Pulmonary artery endothelial cell (primary cell): ENCODE data around the gene TTC21A. TPM values are rescaled to one million over a fixed set of nuclear protein-coding genes. Genes with fewer than 3 reads are reported as not detected.

ENCODE experiments used
- DNase-seq: peaks from one replicate; pipeline ENCODE4 v3.0.0-alpha.2; 2011; ENCODE audit warnings: low read depth, low spot score
- total RNA-seq: library from RNA; depleted of rRNA; stranded (reverse); fragments of >200 nt; gene quantifications from 2 replicates; pipeline ENCODE4 v1.2.3, GENCODE V29; 2014

TTC21A gene
- total RNA-seq, 1 donor from 2014 or later, result 0.86 TPM

- DNase-seq, result peak; percentile 89
Measured at GRCh38 chr3:39177708-39178332, 70.3 kb downstream of the TTC21A start.

GRCh38 chr3:39178553-39178952, 71.1 kb downstream of the TTC21A start:
- peak; percentile 57 for DNase-seq

- no peak for DNase-seq
Measured at GRCh38 chr3:39180183-39180545, 72.7 kb downstream of the TTC21A start.

GRCh38 chr3:39180546-39181346, 73.3 kb downstream of the TTC21A start:
- peak; percentile 35 for DNase-seq

- DNase-seq, result no peak
Measured at GRCh38 chr3:39181408-39182335, 74.2 kb downstream of the TTC21A start.

GRCh38 chr3:39183211-39184080, 76.0 kb downstream of the TTC21A start:
- DNase-seq, result no peak

- DNase-seq, result no peak
Measured at GRCh38 chr3:39184081-39184967, 76.8 kb downstream of the TTC21A start.

- no peak for DNase-seq
Measured at GRCh38 chr3:39184968-39185285, 77.4 kb downstream of the TTC21A start.

GRCh38 chr3:39185326-39185958, 78.0 kb downstream of the TTC21A start:
- DNase-seq, result no peak

GRCh38 chr3:39185959-39186691, 78.6 kb downstream of the TTC21A start:
- DNase-seq, result no peak

- DNase-seq, result no peak
Measured at GRCh38 chr3:39186692-39187151, 79.2 kb downstream of the TTC21A start.

GRCh38 chr3:39187372-39188155, 80.1 kb downstream of the TTC21A start:
- no peak for DNase-seq

Other genes starting within 250 kb of the TTC21A start
- 0.07 TPM in 1 of 2 replicates, not detected in the other for gene SCN11A, start 55.7 kb upstream of the TTC21A start, total RNA-seq
- gene WDR48, start 55.7 kb upstream of the TTC21A start, total RNA-seq, result 29.1 and 36.3 TPM in 2 replicates
- 39.0 and 44.8 TPM in 2 replicates for gene GORASP1, start 53 bp upstream of the TTC21A start, total RNA-seq
- gene CSRNP1, start 45.9 kb downstream of the TTC21A start, total RNA-seq, result 18.7 and 22.2 TPM in 2 replicates
- gene XIRP1, start 84.9 kb downstream of the TTC21A start, total RNA-seq, result not detected in 2 replicates
- gene CX3CR1, start 172.4 kb downstream of the TTC21A start, total RNA-seq, result not detected in 2 replicates
- gene CCR8, start 222.0 kb downstream of the TTC21A start, total RNA-seq, result not detected in 2 replicates